ENCODE measurements around the gene RNF11. TPM values are rescaled to one million over a fixed set of nuclear protein-coding genes. Genes with fewer than 3 reads are reported as not detected.

Gene RNF11
- total RNA-seq = 83.6 TPM
- long read RNA-seq, transcript RNF11-201 (3 exons, 3,084 nt) = major isoform, 317 of 326 reads
- long read RNA-seq, partial matches to known transcripts = 1 of 326 reads
- long read RNA-seq, other reads (novel, unspliced or antisense) = 7 of 326 reads

GRCh38 chr1:51235673-51236530 lies at the start of gene RNF11:
TSS of gene RNF11 (plus strand) at chr1:51236273. CDS start at chr1:51236757, 484 bp downstream.
- Histone ChIP-seq H3K9me3 (no peaks in the 10 kb centered on the region), H3K4me1 (peaks cover 48% of the 10 kb centered on the region), H3K27ac (peak within 1 kb of the TSS; percentile 94), H3K4me3 (peak within 1 kb of the TSS; percentile 89), H3K36me3 (no peaks in the 10 kb centered on the region), H3K27me3 (ENCODE audit: low read depth) (no peaks in the 10 kb centered on the region)
- no peak for TF ChIP-seq CTCF (IDR thresholded peaks at IDR 0.05)
- intact Hi-C loops (cut with DNase I) = no loop called here
- ATAC-seq = peak; percentile 99
- peak; percentile 95 for DNase-seq

- Histone ChIP-seq H3K9me3 (no peaks in the 10 kb centered on the region), H3K36me3 (no peaks in the 10 kb centered on the region), H3K27ac (no peak overlapping the region), H3K27me3 (ENCODE audit: low read depth) (no peaks in the 10 kb centered on the region), H3K4me1 (no peaks in the 10 kb centered on the region), H3K4me3 (no peak overlapping the region)
- intact Hi-C loops (cut with DNase I) = no loop called here
- TF ChIP-seq CTCF (IDR thresholded peaks at IDR 0.05) = no peak
- ATAC-seq (no peak), DNase-seq (no peak)
These were observed 47.8 kb upstream of the RNF11 start for GRCh38 chr1:51188230-51188629.

- no peaks in the 10 kb centered on the region for H3K27me3 ChIP-seq (ENCODE audit: low read depth)
- ATAC-seq = peak; percentile 69 to 72
- intact Hi-C loops (cut with DNase I) = loop anchor here (5.0 kb wide), 1 partner anchor 412 kb away; no protein-coding TSS in a partner anchor
- no peaks in the 10 kb centered on the region for H3K9me3 ChIP-seq
- H3K36me3 ChIP-seq = no peaks in the 10 kb centered on the region
- no peak for DNase-seq
- H3K27ac ChIP-seq = no peak overlapping the region
- no peaks in the 10 kb centered on the region for H3K4me1 ChIP-seq
- no peak overlapping the region for H3K4me3 ChIP-seq
- peak; percentile 91 for TF ChIP-seq CTCF (IDR thresholded peaks at IDR 0.05)
These were observed 46.5 kb upstream of the RNF11 start for GRCh38 chr1:51189421-51190073.

- H3K36me3 ChIP-seq = no peaks in the 10 kb centered on the region
- ATAC-seq (no peak), DNase-seq (no peak)
- H3K27me3 ChIP-seq (ENCODE audit: low read depth) = no peaks in the 10 kb centered on the region
- no peak for TF ChIP-seq CTCF (IDR thresholded peaks at IDR 0.05)
- no peak overlapping the region for H3K4me3 ChIP-seq
- H3K9me3 ChIP-seq = no peaks in the 10 kb centered on the region
- intact Hi-C loops (cut with DNase I) = loop anchor here (5.0 kb wide), 1 partner anchor 414 kb away; no protein-coding TSS in a partner anchor
- no peak overlapping the region for H3K27ac ChIP-seq
- H3K4me1 ChIP-seq = no peaks in the 10 kb centered on the region
These were observed 45.1 kb upstream of the RNF11 start for GRCh38 chr1:51190961-51191360.

- H3K4me3 ChIP-seq = no peak overlapping the region
- no peaks in the 10 kb centered on the region for H3K9me3 ChIP-seq
- ATAC-seq (peak; percentile 78 to 81), DNase-seq (peak; percentile 68)
- H3K4me1 ChIP-seq = no peaks in the 10 kb centered on the region
- peak; percentile 82 for TF ChIP-seq CTCF (IDR thresholded peaks at IDR 0.05)
- no peaks in the 10 kb centered on the region for H3K27me3 ChIP-seq (ENCODE audit: low read depth)
- intact Hi-C loops (cut with DNase I) = loop anchor here (5.0 kb wide), 1 partner anchor 415 kb away; no protein-coding TSS in a partner anchor
- no peak overlapping the region for H3K27ac ChIP-seq
- H3K36me3 ChIP-seq = no peaks in the 10 kb centered on the region
These were observed 43.7 kb upstream of the RNF11 start for GRCh38 chr1:51192213-51192843.

Measured in lower lobe of right lung (tissue), 2 donors.